ENCODE data around the gene HLA-DPB1.

DNA sequence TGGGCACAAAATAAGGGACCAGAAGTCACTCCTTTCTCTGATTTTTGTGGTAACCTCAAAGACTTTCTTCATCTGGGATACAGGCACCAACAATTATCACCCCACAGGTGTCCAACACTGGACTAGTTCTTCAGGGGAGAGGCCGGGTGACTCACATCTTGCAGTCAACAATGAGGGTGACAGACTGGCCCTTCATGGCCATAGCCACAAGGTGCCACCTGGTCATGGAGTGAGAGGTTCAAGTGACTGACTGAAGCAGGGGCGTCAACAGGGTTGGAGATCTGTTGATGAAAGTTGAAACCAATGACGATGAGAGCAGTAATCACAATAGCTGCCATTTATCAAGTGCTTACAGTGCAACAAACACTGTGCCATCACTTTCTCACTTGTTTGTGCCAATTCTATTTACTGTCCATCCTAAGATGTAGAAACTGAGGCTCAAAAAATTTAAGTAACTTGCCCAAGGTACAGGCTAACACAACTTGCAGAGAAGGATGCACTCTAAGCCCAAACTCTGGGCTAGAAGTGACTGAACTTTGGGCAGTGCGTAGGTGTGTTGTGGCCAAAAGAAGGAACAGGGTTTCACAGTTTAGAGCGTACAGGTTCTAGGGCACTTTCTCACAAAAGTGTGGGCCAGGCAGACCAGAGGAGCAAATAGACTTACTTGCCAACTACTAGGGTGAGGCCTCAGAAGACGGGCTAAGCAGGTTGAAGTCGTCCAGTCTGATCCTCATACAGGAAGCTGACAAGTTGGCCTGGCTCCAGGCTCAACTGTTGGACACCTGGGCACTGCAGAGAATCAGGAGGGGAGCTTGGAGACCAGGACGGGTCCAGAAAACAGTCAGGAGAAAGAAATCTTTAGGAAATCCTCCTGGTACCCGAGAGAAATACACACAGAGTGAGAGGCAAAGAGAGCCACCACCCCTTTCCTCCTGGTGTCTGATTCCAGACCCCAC, 30.4 kb downstream of the HLA-DPB1 start:
- TF ChIP-seq, protein P1, sequence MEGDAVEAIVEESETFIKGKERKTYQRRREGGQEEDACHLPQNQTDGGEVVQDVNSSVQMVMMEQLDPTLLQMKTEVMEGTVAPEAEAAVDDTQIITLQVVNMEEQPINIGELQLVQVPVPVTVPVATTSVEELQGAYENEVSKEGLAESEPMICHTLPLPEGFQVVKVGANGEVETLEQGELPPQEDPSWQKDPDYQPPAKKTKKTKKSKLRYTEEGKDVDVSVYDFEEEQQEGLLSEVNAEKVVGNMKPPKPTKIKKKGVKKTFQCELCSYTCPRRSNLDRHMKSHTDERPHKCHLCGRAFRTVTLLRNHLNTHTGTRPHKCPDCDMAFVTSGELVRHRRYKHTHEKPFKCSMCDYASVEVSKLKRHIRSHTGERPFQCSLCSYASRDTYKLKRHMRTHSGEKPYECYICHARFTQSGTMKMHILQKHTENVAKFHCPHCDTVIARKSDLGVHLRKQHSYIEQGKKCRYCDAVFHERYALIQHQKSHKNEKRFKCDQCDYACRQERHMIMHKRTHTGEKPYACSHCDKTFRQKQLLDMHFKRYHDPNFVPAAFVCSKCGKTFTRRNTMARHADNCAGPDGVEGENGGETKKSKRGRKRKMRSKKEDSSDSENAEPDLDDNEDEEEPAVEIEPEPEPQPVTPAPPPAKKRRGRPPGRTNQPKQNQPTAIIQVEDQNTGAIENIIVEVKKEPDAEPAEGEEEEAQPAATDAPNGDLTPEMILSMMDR (conservative IDR thresholded peaks at IDR 0.05) = no peak
- TF ChIP-seq EZH2 (IDR thresholded peaks at IDR 0.05; ENCODE audit: low read depth) = no peak

All from PC-9 (cell line).